ENCODE results near the gene RCSD1.

Gene RCSD1

DNA sequence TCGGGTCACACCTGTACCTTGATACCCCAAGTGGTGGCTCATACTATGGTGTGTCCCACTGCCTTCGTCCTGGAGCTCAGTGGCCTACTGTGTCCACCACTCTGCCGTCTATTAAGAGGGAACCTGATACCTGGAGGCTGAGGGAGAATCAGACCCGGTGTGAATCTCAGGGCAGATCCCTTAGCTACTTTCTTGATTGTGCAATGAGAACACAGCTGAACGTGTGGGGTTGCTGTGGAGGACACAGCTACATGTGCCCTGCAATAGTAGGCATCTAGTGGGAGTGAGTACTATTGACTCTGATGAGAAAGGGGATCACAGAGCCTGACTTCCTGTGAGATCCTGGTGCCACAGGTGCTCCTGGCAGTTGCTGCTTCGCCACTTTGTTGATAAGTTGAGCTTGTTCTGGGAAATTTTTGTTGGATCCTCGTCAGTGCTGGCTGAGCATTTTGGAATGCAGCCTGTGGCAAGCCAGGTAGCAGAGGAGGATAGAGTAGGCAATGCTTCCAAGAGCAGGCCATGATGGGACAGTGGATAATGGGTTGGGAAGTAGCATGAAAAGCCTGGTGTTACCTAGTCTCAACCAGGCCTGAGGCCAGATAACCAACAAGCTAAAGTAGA lies 63.5 kb downstream of the RCSD1 start:
- no peak for DNase-seq

DNA sequence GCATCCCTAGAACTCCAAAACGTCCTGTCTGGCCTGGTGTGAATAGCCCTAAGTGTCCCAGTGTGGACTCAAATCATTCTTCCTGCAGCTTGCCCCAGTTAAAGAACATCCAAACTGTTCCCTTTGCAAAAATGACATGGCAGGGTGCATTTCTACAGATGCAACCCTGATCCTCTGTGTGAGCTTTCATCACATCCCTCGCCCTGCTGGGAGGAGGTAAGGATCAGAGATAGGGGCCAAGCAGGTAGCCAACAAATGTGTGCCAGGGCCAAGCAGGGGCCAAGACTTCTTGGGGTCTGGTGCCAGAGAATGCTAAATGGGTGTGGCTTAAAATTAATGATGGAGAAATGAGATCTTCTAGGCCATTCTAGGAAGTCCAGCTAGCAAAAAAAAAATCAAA lies 64.7 kb downstream of the RCSD1 start:
- DNase-seq: no peak

DNA sequence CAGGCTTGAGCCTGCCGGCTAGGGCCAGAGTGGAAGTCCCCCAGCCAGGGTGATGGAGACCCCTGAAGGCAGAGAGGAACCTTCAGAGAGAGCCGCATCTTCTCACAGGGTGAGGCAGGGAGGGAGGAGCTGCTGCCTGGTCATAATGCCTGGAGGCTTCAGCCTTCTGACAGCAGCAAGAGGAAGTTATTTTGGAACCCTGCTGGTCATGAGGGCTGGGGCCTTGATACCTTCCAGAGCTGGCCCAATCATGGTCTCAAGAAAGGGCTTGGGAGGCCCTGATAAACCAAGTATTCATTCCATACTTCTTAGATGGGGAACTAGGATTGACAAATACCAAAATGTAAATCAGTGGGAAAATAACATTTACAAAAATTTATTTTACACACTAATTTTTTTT lies 65.1 kb downstream of the RCSD1 start:
- no peak for DNase-seq

DNA sequence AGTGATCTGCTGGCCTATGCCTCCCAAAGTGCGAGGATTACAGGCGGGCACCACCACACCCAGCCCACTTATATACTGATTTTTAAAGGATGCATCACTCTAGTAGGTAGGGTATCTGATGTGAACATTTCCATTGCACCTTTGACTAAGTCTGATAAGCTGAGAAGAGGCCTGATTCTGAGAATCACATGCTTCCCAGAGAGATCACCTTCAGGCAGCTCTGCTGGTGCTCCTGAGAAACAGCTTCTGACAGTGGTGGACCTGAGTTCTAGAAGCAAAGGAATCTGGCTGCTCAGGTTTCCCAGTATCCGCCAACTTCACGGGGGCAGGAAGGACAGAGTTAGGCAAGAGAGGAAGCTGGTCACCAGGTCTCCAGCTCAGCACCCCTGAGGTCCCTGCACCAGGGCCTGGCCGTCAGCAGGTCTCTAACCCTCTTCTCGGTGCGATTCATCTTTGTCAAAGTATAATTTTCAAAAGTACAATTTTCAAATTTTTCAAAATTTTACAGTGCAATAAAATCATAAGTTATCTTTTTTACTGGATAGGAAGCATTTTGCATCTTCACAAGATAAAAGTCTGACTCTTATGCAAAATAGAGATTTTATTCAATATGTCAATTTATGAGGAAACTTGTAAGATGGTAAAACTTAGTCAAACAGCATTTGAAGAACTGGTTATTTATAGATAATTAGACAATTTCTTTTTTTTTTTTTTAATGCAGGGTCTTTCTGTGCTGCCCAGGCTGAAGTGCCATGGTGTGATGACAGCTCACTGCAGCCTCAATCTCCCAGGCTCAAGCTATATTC lies 65.9 kb downstream of the RCSD1 start:
- DNase-seq: no peak

DNA sequence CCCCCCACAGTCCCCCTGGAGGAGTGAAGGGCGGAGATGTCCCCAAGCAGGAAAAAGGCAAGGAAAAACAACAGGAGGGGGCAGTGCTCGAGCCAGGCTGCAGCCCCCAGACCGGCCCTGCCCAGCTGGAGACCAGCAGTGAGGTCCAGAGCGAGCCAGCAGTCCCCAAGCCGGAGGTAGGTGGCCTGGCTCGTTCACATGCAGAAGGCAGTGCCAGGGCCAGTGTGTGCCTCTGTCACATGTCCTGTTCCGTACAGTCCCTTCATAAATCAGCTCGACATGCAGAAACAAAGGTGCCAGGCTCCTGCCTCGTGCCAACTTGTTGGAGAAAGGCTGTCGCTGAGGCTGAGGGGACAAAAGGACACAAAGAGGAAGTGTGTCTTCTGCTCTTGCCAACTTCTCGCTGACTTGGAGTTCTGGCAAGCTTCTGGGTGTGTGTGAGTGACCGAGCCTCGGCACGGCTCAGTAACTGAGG lies 67.7 kb downstream of the RCSD1 start:
- DNase-seq: no peak

DNA sequence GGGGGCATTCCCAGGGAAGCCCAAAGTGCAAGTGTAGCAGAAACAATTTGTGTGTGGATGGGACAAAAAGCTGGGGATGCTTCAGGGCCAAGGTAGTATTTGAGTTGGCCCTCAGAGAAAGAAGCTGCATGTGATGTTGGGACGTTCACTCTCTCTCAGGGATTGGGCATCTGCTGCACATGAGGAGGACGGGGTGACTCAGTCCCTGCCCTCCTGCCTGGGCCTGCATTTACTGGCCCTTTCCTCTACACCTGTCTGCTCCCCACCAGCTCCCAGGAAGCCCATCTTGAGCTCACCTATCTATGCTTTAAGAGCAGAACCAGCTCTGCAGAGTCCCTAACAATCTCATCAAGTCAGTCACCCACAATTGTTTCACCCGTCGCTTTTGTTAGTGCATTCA lies 68.3 kb downstream of the RCSD1 start:
- no peak for DNase-seq

DNA sequence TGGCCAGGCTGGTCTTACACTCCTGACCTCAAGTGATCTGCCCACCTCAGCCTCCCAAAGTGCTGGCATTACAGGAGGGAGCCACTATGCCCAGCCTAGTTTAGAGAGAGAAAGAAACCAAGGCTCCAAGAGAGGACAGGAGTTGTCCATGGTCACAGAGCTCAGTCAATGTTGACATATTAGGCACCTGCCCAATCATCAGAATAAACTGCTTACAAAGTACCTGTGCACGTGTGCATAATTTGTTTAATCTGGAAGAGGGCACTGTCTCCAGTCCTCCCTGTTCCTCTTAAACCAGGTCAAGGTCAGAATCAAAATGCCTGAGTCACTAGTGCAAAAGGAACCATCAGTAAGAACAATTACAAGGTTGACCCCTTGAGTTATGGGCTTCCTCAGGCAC lies 71.5 kb downstream of the RCSD1 start:
- no peak for DNase-seq

DNA sequence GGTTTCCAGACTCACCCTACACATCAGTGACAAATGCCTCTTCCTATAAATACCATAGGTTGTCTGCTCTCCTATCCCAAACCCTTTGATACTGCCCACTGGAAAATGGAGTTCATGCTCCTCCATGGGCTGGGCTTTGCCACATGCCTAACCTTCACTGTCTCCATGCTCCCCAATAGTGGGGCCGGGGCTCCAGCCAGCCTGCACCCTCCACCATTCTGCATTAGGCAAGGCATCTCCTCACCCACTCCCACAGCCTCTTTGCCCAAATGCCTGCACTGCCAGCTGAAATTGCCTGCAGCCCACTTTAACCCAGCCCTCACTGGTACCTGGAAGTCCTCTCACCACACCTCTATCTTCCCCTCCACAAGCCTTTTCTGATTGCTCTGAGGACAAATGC lies 73.5 kb downstream of the RCSD1 start:
- no peak for DNase-seq

DNA sequence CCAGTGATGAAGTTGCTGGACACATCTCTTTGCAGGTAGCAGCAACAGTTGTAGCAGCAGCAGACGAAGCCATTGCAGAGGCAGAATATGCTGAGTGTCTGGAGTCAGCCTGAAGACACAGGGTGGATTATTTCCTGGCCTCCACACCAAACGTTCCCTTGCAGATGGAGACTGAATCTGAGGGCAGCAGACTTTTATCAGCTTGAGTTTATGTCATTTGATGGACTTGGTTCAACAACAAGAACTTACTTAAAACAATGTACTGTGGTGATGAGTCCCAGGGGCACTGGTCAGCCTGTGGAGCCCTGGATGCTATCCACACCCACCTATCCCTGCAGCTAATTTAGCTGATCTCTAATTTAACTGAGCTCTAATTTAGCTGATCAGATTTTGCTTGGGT lies 74.7 kb downstream of the RCSD1 start:
- no peak for DNase-seq

DNA sequence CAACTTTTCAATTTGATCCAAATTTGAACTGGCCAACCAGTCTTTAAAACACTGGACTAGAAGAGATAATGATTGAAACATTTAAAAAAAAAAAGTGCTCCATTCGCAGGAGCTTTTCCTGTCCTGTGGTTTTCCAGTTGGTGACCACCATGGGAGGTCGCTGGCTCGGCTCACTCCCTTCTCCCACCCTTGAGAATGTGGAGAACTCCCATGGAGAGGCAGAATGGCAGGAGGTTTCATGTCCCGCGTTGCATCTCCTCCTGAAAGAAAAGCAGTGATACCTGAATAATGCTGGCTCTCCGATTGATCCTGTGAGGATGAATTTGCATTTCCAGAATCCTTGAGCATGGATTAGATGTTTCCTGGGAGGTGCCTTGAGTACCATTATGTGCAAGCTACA lies 75.2 kb downstream of the RCSD1 start:
- no peak for DNase-seq

DNA sequence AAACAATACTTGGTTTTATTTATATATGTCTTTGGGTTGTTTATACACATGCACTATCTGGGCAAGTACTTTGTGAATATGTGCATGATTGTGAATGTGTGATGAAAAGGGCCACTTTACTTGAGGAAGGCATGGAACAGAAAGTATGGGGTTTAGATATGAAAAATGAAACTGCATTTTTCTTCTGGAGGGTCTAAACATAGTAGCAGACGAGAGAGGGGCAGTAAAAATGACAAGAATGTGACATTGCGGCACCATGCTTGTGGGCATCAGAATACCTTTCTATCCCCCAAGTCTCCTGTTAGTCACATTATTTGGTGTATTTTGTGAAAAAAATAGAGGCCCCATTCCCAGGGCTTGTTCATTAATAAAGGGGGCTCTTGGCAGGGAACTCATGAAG lies 76.3 kb downstream of the RCSD1 start:
- DNase-seq: no peak

DNA sequence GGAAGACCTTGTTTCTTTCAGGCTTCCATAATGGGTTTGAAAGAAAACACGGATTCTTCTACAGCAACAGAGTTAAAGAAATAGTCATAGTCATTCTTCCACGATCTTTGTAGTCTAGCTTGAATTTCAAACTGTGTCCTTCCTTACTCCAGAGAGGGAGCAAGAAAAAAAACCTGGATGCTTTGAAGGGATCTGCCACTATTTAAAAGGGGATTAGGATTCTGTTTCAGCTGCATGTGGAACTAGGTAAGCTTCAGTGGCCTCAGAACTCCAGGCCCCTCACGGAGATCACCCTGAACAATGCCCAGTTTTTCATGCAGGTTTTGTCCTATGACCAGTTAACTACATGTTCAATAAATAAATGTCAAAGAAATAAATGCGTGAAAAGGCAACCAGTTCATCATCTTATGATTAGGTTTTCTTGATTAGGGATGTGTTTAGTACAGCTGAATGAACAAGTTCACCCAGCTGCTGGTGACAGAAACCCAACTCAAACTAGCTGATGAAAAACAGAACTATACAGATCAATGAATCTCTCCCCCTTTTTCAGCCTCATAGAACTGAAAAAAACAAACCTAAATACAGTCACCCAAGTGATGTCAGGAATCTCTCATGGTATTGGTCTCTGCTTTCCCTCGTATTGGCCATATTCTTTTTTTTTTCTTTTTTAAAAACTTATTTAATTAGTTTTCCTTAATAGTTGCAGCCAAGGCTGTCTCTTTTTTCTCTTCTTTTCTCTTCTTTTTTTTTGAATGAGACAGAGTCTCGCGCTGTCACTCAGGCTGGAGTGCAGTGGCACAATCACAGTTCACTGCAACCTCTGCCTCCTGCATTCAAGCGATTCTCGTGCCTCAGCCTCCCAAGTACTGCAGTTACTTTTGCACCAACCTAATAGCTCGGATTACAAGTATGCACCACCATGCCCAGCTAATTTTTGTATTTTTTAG lies 77.2 kb downstream of the RCSD1 start:
- DNase-seq: no peak

DNA sequence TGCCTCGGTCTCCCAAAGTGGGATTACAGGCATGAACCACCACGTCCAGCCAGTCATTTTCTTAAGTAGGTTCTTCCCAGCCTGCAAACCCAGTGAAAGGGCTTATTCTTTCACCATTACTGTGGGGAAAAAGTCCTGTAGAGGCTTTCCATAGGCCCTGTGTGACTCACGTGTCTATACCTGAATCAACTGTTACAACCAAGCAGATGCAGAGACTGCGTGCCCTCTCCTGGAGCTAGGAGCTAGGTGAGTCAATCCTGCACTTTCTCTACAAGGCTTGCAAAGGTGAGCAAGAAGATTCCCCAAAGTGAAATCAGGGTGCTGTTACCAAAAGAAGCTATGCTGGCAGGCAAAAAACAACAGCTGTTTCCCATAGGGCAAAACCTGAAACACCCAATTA lies 77.9 kb downstream of the RCSD1 start:
- DNase-seq: no peak

DNA sequence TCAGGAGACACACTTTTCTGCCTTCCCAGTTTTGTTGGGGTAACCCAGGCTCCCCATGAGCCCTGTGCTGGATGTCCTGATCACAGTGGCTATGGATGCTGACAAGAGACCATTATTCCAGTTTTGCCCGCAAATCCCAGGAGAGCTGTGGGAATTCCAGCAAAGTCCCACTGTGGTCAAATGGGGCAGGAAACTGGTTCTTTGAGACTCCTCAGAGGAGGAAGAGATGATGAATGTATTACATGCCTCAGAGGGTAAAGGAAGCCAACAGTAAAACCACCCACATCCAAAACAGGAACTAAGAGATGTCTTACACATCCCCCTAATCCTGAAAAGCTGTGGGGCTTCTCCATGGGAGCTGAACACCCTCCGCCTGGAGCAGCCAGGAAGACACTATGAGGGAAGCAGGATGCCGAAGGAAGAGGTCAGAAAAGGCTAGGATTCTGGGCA lies 78.9 kb downstream of the RCSD1 start:
- DNase-seq: no peak

DNA sequence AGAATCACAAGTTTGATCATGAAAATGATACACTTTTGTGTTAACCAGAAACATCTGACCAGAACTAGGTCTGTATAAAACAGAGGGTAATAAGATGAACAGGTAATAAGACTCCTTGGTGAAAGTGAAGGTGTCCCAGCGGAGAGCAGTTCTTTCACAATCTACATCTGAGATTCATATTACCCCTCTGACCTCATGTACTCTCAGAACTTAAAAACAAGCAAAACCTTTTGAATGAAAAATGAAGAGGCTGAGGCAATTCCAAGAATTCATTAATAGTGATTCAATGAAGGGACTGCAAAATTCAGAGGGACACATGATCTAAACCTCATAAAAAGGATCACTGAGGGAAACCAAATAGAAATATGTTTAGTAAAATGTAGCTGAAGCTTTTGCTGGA lies 80.8 kb downstream of the RCSD1 start:
- DNase-seq: no peak

DNA sequence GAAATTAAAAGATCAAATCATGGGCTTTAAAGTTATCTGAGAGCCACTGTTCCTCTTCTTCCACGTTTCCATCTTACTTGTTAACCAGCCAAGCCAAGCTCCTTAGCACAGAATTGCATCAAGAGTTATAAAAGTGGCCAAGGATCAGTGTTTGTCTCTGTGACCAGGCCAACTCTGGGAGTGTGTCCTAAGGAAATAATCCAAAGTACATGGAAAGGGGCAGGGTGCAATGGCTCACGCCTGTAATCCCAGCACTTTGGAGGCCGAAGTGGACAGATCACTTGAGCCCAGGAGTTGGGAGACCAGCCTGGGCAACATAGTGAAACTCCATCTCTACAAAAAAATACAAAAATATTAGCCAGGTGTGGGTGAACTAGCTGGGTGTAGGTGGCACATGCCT lies 81.8 kb downstream of the RCSD1 start:
- DNase-seq: no peak

DNA sequence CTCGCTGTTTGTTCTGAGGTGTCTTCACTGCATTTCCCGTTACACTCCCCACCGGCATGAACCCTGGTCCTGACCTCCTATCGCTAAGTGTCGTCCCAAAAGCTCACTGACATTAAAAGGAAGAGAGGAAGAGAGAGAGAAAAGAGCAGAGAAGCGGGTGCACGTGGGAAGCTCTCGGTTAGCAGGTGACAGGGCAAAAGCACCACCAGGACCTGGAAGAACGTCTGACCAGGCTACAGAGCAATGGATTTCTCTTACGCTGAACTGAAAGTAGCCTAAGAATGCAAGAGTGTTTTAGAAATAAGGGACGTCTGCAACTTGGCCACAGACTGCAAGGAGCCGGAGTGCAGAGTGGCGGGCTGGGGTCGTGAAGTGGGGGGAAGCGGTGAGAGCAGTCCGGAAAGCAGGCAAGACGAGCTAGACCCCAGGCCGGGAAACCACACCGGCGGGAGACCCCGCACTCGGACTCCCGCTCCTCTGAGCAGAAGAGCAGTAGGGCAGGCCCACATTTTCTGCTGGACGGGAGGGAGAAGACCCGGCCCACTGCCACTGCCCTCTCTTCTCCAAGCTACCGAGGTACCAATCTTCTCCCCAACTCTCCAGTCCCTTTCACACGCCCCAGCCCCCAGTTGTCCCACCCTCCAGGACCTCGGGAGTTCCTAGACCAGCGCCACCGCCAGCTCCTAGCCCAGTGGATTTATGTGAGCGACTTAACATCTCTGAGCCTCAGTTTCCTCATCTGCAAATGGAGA lies 83.5 kb downstream of the RCSD1 start:
- DNase-seq: no peak

DNA sequence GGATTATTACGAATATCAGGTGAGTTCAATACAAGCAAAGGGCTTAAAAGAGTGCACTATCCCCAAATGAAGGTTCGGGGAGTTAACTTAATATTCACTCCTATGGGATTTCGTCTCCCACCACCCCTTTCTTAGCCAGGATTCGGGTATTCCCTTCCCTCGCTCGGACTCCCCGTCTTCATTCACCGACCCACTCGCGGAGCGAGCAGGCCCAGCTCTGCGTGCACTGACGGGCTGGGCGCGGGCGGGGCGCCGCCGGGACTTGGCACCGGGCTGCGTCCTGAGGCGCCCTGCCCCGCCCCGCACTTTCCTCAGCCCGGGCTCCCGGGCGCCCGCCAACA lies 84.0 kb downstream of the RCSD1 start:
- no peak for DNase-seq

DNA sequence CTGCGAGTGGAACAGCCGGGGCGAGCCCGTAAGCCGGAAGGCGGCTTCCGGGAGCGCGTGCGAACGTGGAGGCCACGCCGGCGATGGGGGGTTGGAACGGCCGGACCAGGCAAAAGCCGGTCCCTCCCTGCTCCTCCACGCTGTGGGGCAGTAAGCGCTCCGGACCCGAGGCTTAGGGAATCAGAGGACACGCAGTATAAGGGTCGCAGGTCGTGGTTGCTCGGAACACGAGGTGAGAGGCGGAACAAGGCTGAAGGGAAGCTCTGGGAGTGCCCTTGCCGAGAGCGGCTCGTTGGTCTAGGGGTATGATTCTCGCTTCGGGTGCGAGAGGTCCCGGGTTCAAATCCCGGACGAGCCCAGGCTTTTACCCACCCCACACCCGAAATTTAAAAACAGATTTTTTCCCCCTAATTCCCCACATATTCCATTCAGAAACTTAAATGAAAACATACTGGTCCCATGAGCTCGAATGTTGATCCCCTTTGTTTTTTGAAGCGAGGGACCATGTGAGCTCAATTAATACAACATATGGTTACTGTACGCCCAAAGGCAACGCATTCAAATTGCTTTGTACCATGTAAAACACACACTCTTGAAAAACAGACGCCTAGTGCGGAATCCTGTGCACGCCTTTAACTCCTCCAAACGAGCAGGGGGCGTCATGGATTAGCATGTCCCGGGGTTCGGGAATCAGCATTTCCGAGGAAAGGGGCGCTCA lies 84.6 kb downstream of the RCSD1 start:
- peak; percentile 96 for DNase-seq

DNA sequence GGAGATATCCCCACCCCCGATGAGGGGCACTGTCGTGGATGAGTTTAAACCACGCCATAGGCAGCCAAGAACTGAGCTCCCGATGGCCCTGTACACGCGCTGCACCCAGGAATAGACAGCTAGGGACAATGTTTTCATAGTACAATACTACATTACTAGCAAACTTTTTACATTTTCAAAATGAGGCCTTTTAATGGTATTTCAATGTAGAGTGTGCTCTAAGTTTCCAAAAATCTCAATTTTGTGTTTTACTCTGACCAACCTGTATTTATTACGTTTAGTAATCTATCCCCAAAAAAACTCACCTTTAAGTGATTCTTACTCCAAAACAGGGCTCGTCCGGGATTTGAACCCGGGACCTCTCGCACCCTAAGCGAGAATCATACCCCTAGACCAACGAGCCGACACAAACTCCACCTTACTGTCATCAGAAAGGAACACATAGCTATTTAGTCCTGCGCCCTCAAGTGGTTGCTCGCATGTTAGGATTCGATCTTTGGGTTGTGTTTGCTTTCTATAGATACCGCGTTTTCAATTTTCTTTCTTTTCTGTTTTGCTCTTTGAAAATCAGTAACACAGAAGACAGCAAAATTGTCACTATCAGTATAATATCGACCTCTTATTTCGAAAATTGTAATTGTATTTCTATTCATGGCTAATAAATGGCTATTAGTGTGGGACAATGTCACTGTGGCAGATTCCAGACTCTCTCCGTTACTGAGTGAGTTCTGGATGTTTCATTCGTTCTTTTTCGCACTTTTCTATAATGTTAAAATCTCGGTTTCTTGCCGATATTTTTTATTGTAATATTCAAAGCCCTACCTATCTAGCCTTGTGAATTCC lies 85.3 kb downstream of the RCSD1 start:
- peak; percentile 93 to 94 for DNase-seq

DNA sequence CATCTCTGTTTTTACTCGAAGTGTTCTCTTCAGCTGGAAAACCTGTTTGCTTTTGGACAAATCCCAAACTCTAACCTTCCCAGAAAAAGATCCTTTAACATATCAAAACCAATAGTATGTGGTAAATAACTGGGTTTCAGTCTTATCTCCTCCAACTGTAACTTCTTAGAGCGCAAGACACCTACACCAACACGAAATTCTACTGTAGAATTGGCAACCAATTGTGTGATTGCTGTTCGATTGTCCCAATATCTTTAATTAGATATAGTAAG lies 85.9 kb downstream of the RCSD1 start:
- DNase-seq: no peak

DNA sequence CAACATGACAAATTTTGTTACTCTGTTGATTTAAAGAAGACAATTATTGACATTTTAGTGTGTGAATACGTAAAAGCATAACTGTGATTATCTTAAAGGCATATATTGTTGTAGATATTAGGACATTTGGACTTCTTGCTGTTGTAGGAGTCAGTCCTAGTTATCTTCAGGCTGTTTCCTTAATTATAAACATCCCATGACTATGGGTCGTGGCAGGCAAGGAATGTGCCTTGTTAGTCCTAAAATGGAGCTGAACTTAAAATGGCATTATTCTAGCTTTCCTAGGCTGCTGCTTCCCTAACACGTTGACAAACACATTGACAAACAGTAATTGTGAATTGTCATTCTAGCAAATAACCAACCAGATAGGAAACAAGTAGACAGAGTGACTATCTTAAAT lies 87.3 kb downstream of the RCSD1 start:
- DNase-seq: no peak
